ENCODE data around the gene DGLUCY.
A peak's percentile ranks its signal among the peaks of the same experiment; 100 is the strongest.
"Not testable (repeated sequence)": the region's sequence is repeated elsewhere in the genome, so short reads cannot be mapped to it uniquely, and the experiment has no call there.

The DGLUCY gene

GRCh38 chr14:91111443-91111842 is 2.4 kb upstream of the DGLUCY start:
- no peak for DNase-seq

- no peak for DNase-seq
Observed at GRCh38 chr14:91112194-91112593, 1.7 kb upstream of the DGLUCY start.

GRCh38 chr14:91114079-91115065 is 499 bp downstream of the DGLUCY start:
- no peak for DNase-seq

- no peak for DNase-seq
Observed at GRCh38 chr14:91115986-91116770, 2.3 kb downstream of the DGLUCY start.

- no peak for DNase-seq
Observed at GRCh38 chr14:91116913-91117588, 3.2 kb downstream of the DGLUCY start.

- DNase-seq: no peak
Observed at GRCh38 chr14:91117960-91118359, 4.1 kb downstream of the DGLUCY start.

GRCh38 chr14:91118511-91119068 is 4.7 kb downstream of the DGLUCY start:
- DNase-seq: no peak

- peak; percentile 54 for DNase-seq
Observed at GRCh38 chr14:91119556-91120311, 5.9 kb downstream of the DGLUCY start.

- DNase-seq: no peak
Observed at GRCh38 chr14:91123201-91123600, 9.3 kb downstream of the DGLUCY start.

GRCh38 chr14:91124406-91125270 is 10.8 kb downstream of the DGLUCY start:
- DNase-seq: not testable (repeated sequence)

- no peak for DNase-seq
Observed at GRCh38 chr14:91125271-91125660, 11.4 kb downstream of the DGLUCY start.

- no peak for DNase-seq
Observed at GRCh38 chr14:91125801-91126200, 11.9 kb downstream of the DGLUCY start.

GRCh38 chr14:91126761-91127160 is 12.9 kb downstream of the DGLUCY start:
- DNase-seq: no peak

GRCh38 chr14:91127401-91127801 is 13.5 kb downstream of the DGLUCY start:
- DNase-seq: no peak

- no peak for DNase-seq
Observed at GRCh38 chr14:91127924-91128323, 14.1 kb downstream of the DGLUCY start.

GRCh38 chr14:91128699-91129098 is 14.8 kb downstream of the DGLUCY start:
- DNase-seq: no peak

GRCh38 chr14:91129261-91129660 is 15.4 kb downstream of the DGLUCY start:
- DNase-seq: no peak

GRCh38 chr14:91135039-91135438 is 21.2 kb downstream of the DGLUCY start:
- no peak for DNase-seq

GRCh38 chr14:91138511-91139359 is 24.9 kb downstream of the DGLUCY start:
- no peak for DNase-seq

GRCh38 chr14:91139776-91140175 is 25.9 kb downstream of the DGLUCY start:
- no peak for DNase-seq
